Measurements from ENCODE around the gene MEIG1. TPM values are rescaled to one million over a fixed set of nuclear protein-coding genes. Genes with fewer than 3 reads are reported as not detected.
"Not testable (repeated sequence)": the region's sequence is repeated elsewhere in the genome, so short reads cannot be mapped to it uniquely, and the experiment has no call there.

MEIG1 gene
- total RNA-seq, 2 experiments from 2014 or later = 0.81 to 0.93 TPM

GRCh38 chr10:14967897-14968296, 8.7 kb downstream of the MEIG1 start:
- no peak overlapping the region for H3K27ac Mint-ChIP-seq
- no peaks in the 10 kb centered on the region for H3K9me3 Mint-ChIP-seq
- no peaks in the 10 kb centered on the region for H3K4me1 Mint-ChIP-seq (ENCODE audit: low read depth)
- CTCF ChIA-PET = no interaction called here
- intact Hi-C loops (cut with micrococcal nuclease) = no loop called here
- no peak overlapping the region for H3K4me3 Mint-ChIP-seq
- no peaks in the 10 kb centered on the region for H3K27me3 Mint-ChIP-seq (ENCODE audit: low read depth)
- DNase-seq = no peak
- H3K36me3 Mint-ChIP-seq (ENCODE audit: low read depth) = no peaks in the 10 kb centered on the region

GRCh38 chr10:14971867-14972448, 12.8 kb downstream of the MEIG1 start:
- intact Hi-C loops (cut with micrococcal nuclease) = loop anchor here (1.0 to 2.0 kb wide), 2 partner anchors 473 to 775 kb away; no protein-coding TSS in a partner anchor
- Mint-ChIP-seq H3K9me3 (no peaks in the 10 kb centered on the region), H3K4me3 (no peak overlapping the region), H3K27me3 (ENCODE audit: low read depth) (peaks cover 11% of the 10 kb centered on the region), H3K36me3 (ENCODE audit: low read depth) (no peaks in the 10 kb centered on the region), H3K4me1 (ENCODE audit: low read depth) (no peaks in the 10 kb centered on the region), H3K27ac (no peak overlapping the region)
- CTCF ChIA-PET = interaction anchor here (0.6 to 1.7 kb wide), 36 partner anchors 8 to 580 kb away, joined by 3 to 12 read pairs (median 4); partner anchors contain the start of genes MEIG1 and SUV39H2
- peak; percentile 70 for DNase-seq

- DNase-seq; intact Hi-C loops (cut with micrococcal nuclease); H3K27ac Mint-ChIP-seq; H3K4me1 Mint-ChIP-seq (ENCODE audit: low read depth); H3K9me3 Mint-ChIP-seq; H3K4me3 Mint-ChIP-seq; H3K36me3 Mint-ChIP-seq (ENCODE audit: low read depth): not testable (repeated sequence)
- CTCF ChIA-PET = interaction anchor here (0.8 to 1.2 kb wide), 2 partner anchors 9 to 14 kb away, joined by 3 read pairs; no protein-coding TSS in a partner anchor
- H3K27me3 Mint-ChIP-seq (ENCODE audit: low read depth) = peaks cover 11% of the 10 kb centered on the region
These were observed 15.2 kb downstream of the MEIG1 start for GRCh38 chr10:14974153-14974998.

GRCh38 chr10:14975672-14976273, 16.6 kb downstream of the MEIG1 start:
- DNase-seq = no peak
- intact Hi-C loops (cut with micrococcal nuclease) = no loop called here
- Mint-ChIP-seq H3K4me3 (no peak overlapping the region), H3K9me3 (no peaks in the 10 kb centered on the region), H3K27ac (no peak overlapping the region), H3K4me1 (ENCODE audit: low read depth) (no peaks in the 10 kb centered on the region), H3K36me3 (ENCODE audit: low read depth) (no peaks in the 10 kb centered on the region), H3K27me3 (ENCODE audit: low read depth) (peaks cover 11% of the 10 kb centered on the region)
- CTCF ChIA-PET = no interaction called here

GRCh38 chr10:14982744-14983143, 23.6 kb downstream of the MEIG1 start:
- no peak for DNase-seq
- Mint-ChIP-seq H3K4me3 (no peak overlapping the region), H3K36me3 (ENCODE audit: low read depth) (no peaks in the 10 kb centered on the region), H3K4me1 (ENCODE audit: low read depth) (no peaks in the 10 kb centered on the region), H3K27me3 (ENCODE audit: low read depth) (no peaks in the 10 kb centered on the region), H3K9me3 (no peaks in the 10 kb centered on the region), H3K27ac (no peak overlapping the region)
- CTCF ChIA-PET = interaction anchor here (2.1 kb wide), 1 partner anchor 11 kb away, joined by 10 read pairs; no protein-coding TSS in a partner anchor
- intact Hi-C loops (cut with micrococcal nuclease) = no loop called here

- H3K4me3 Mint-ChIP-seq; intact Hi-C loops (cut with micrococcal nuclease); H3K36me3 Mint-ChIP-seq (ENCODE audit: low read depth); H3K27me3 Mint-ChIP-seq (ENCODE audit: low read depth); H3K27ac Mint-ChIP-seq; CTCF ChIA-PET; H3K9me3 Mint-ChIP-seq; DNase-seq: not testable (repeated sequence)
- H3K4me1 Mint-ChIP-seq (ENCODE audit: low read depth) = peaks cover 11% of the 10 kb centered on the region
These were observed 30.4 kb downstream of the MEIG1 start for GRCh38 chr10:14989552-14989951.

- not testable (repeated sequence) for H3K36me3 Mint-ChIP-seq (ENCODE audit: low read depth); H3K9me3 Mint-ChIP-seq; H3K4me3 Mint-ChIP-seq; H3K27ac Mint-ChIP-seq; H3K27me3 Mint-ChIP-seq (ENCODE audit: low read depth)
- H3K4me1 Mint-ChIP-seq (ENCODE audit: low read depth) = peaks cover 11% of the 10 kb centered on the region
- DNase-seq = peak; percentile 93
- CTCF ChIA-PET = interaction anchor here (1.1 to 2.0 kb wide), 8 partner anchors 113 to 380 kb away, joined by 3 to 6 read pairs (median 4); partner anchors contain the start of gene FAM171A1
- intact Hi-C loops (cut with micrococcal nuclease) = loop anchor here (1.0 to 2.0 kb wide), 5 partner anchors 115 to 492 kb away; partner anchors contain the start of gene FAM171A1
These were observed 32.0 kb downstream of the MEIG1 start for GRCh38 chr10:14991035-14991749.

- H3K27me3 Mint-ChIP-seq (ENCODE audit: low read depth); intact Hi-C loops (cut with micrococcal nuclease); DNase-seq; H3K36me3 Mint-ChIP-seq (ENCODE audit: low read depth); H3K4me3 Mint-ChIP-seq; H3K27ac Mint-ChIP-seq; H3K9me3 Mint-ChIP-seq: not testable (repeated sequence)
- peaks cover 11% of the 10 kb centered on the region for H3K4me1 Mint-ChIP-seq (ENCODE audit: low read depth)
- CTCF ChIA-PET = interaction anchor here (0.6 to 2.0 kb wide), 4 partner anchors 113 to 379 kb away, joined by 3 to 5 read pairs (median 4); partner anchors contain the start of gene FAM171A1
These were observed 33.1 kb downstream of the MEIG1 start for GRCh38 chr10:14992336-14992735.

- not testable (repeated sequence) for H3K4me3 Mint-ChIP-seq, H3K27ac Mint-ChIP-seq
These were observed 34.6 kb downstream of the MEIG1 start for GRCh38 chr10:14993500-14994455.

GRCh38 chr10:14995964-14996565, 36.9 kb downstream of the MEIG1 start:
- no peak for DNase-seq
- H3K4me1 Mint-ChIP-seq (ENCODE audit: low read depth) = peaks cover 7% of the 10 kb centered on the region
- H3K27me3 Mint-ChIP-seq (ENCODE audit: low read depth) = peaks cover 3% of the 10 kb centered on the region
- CTCF ChIA-PET = no interaction called here
- no peaks in the 10 kb centered on the region for H3K36me3 Mint-ChIP-seq (ENCODE audit: low read depth)
- H3K27ac Mint-ChIP-seq = no peak overlapping the region
- H3K9me3 Mint-ChIP-seq = no peaks in the 10 kb centered on the region
- intact Hi-C loops (cut with micrococcal nuclease) = no loop called here
- H3K4me3 Mint-ChIP-seq = peak overlapping the region; percentile 13

More at GRCh38 chr10:14993500-14994455, 34.6 kb downstream of the MEIG1 start:
- DNase-seq; intact Hi-C loops (cut with micrococcal nuclease); H3K27me3 Mint-ChIP-seq (ENCODE audit: low read depth); H3K36me3 Mint-ChIP-seq (ENCODE audit: low read depth); H3K9me3 Mint-ChIP-seq: not testable (repeated sequence)
- CTCF ChIA-PET = interaction anchor here (0.6 to 0.7 kb wide), 2 partner anchors 109 to 157 kb away, joined by 3 to 9 read pairs; no protein-coding TSS in a partner anchor
- H3K4me1 Mint-ChIP-seq (ENCODE audit: low read depth) = peaks cover 11% of the 10 kb centered on the region

- H3K4me1 Mint-ChIP-seq (ENCODE audit: low read depth); H3K4me3 Mint-ChIP-seq; H3K27me3 Mint-ChIP-seq (ENCODE audit: low read depth); H3K36me3 Mint-ChIP-seq (ENCODE audit: low read depth); H3K9me3 Mint-ChIP-seq; H3K27ac Mint-ChIP-seq; DNase-seq; CTCF ChIA-PET; intact Hi-C loops (cut with micrococcal nuclease): not testable (repeated sequence)
These were observed 54.3 kb downstream of the MEIG1 start for GRCh38 chr10:15013530-15013929.

Data from activated naive CD4-positive, alpha-beta T cell treated with anti-CD3 and anti-CD28 coated beads for 36 hours (primary cell).